Neutrophil (primary cell): ENCODE data around the gene GLIS1.

Experiments
- H3K27ac ChIP-seq: fragments of 200-600 bp; sonication (generic); 2 replicates; pipeline ENCODE4 v1.5.1; 2016; ENCODE audit warnings: mild to moderate bottlenecking, moderate library complexity
- H3K27me3 ChIP-seq: fragments of 200-600 bp; sonication (generic); 2 replicates; pipeline ENCODE4 v1.6.0; 2016; ENCODE audit warnings: mild to moderate bottlenecking
- H3K36me3 ChIP-seq: fragments of 200-600 bp; sonication (generic); 2 replicates; pipeline ENCODE4 v1.5.1; 2017
- H3K4me1 ChIP-seq, 2 experiments: fragments of 200-600 bp in 1 of 2; sonication (generic) in 1 of 2; 1 replicate in 1 of 2; 2 replicates in 1 of 2; pipeline versions ENCODE4 v1.5.1 to v1.6.1; 2013 to 2016; ENCODE audit warnings: low read depth in 1 of 2, low read length in 1 of 2, mild to moderate bottlenecking in 1 of 2, moderate library complexity in 1 of 2; ENCODE audit not compliant: control insufficient read depth in 1 of 2, insufficient read depth in 1 of 2
- H3K4me3 ChIP-seq, 2 experiments: fragments of 200-600 bp in 1 of 2; sonication (generic) in 1 of 2; 1 replicate in 1 of 2; 2 replicates in 1 of 2; pipeline ENCODE4 v1.5.1; 2013 to 2016; ENCODE audit warnings: low read depth in 1 of 2, low read length in 1 of 2, mild to moderate bottlenecking in 1 of 2, moderate library complexity in 1 of 2
- H3K9me3 ChIP-seq: fragments of 200-600 bp; sonication (generic); 2 replicates; pipeline ENCODE4 v1.5.1; 2016
- TF ChIP-seq, protein P1 (sequence below): fragments of 200-600 bp; sonication (generic); IDR thresholded peaks from 2 replicates; pipeline ENCODE4 v1.5.1; 2016; ENCODE audit warnings: antibody characterized with exemption

The GLIS1 gene

DNA sequence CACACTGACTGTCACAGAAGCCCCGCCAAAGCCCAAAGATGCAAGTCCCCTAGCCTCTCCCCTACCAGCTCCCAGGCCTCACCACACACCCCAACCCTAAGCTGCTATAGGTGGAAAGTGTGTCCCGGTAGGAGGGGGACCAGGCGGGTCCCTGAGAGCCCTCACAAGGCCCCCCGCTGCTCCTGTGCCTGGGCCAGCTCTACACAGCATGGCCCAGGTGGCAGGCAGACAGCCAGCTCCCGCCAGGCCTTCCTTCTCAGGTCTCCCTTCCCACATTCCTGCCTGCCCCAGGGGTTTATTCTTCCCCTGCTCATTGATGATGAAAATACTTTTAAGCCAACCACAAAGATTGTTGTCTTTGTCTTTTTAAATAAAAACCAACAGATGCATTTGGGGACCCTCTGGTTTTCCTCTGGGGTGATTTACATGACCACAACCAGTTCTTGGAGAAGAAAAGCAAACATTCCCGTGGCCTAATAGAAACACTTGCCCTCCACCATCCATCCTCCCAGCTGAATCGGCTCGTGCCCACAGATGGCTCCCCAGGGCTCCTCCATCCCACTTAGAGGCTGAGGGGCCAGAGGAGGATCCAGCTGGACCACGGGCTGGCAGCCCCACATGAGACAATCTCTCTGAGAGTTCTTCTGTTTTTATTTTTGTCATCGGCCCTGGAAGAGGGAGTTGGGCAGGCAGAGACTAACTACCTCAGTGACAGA, 186.7 kb downstream of the GLIS1 start:
- TF ChIP-seq, protein P1, sequence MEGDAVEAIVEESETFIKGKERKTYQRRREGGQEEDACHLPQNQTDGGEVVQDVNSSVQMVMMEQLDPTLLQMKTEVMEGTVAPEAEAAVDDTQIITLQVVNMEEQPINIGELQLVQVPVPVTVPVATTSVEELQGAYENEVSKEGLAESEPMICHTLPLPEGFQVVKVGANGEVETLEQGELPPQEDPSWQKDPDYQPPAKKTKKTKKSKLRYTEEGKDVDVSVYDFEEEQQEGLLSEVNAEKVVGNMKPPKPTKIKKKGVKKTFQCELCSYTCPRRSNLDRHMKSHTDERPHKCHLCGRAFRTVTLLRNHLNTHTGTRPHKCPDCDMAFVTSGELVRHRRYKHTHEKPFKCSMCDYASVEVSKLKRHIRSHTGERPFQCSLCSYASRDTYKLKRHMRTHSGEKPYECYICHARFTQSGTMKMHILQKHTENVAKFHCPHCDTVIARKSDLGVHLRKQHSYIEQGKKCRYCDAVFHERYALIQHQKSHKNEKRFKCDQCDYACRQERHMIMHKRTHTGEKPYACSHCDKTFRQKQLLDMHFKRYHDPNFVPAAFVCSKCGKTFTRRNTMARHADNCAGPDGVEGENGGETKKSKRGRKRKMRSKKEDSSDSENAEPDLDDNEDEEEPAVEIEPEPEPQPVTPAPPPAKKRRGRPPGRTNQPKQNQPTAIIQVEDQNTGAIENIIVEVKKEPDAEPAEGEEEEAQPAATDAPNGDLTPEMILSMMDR: no peak
- Histone ChIP-seq H3K9me3 (no peaks in the 10 kb centered on the region), H3K4me3 (no peak overlapping the region), H3K4me1 (no peaks in the 10 kb centered on the region), H3K27me3 (no peaks in the 10 kb centered on the region), H3K36me3 (no peaks in the 10 kb centered on the region), H3K27ac (no peak overlapping the region)

DNA sequence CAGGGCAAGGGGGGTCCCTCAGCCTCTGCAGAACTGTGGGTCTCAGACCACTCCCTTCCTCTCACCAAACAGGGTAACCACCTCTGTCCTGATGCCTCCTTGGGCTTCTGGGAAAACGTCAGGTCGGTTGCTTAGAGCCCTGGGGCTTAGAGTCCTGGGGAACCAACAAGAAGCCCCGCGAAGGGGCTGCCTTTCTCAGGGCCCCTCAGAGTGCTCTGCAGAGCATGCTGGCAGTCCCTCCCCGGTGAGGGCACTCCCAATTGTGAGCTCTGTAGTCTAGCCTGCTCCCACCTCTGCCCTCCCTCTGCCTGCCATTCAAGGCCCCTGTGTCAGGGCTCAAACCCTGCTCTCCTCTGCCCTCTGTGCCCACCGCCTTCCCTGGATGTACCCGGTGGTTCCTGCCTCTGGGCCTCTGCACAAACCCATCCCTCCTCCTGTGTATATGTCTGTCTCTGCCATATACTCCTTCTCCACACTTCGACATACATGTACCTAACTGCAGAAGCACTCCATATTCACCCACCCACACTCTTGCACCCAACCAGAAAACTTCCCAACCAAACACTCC, 187.5 kb downstream of the GLIS1 start:
- no peaks in the 10 kb centered on the region for H3K9me3 ChIP-seq
- H3K4me3 ChIP-seq: no peak overlapping the region
- no peaks in the 10 kb centered on the region for H3K4me1 ChIP-seq
- no peaks in the 10 kb centered on the region for H3K27me3 ChIP-seq
- H3K27ac ChIP-seq: no peak overlapping the region
- TF ChIP-seq, protein P1: no peak
- H3K36me3 ChIP-seq: no peaks in the 10 kb centered on the region

DNA sequence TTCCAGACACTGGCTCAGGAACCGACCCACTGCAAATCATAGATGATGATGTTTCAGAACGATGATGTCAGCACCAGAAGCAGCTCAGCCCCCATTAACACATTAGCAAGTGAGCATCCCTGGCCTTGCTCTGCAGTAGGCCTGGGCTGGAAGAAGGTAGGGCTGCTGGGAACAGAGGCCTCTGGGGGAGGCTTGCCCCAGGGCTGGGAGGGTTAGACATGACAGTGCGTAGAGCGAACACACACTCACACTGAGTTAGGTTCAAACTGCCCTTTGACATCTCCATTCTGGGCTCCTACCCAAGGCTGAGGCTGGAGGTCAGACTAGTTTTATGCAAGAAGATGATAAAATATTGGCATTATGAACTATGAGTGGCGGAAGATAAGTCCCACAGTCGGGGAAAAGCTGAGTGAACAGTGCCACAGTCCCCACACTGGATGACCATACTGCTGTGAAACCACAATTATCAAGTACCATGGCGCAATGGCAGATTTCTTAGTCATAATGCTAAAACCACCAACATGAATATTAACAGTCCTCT, 188.7 kb downstream of the GLIS1 start:
- H3K36me3 ChIP-seq: no peaks in the 10 kb centered on the region
- TF ChIP-seq, protein P1: no peak
- H3K4me1 ChIP-seq: no peaks in the 10 kb centered on the region
- no peaks in the 10 kb centered on the region for H3K27me3 ChIP-seq
- H3K27ac ChIP-seq: no peak overlapping the region
- H3K9me3 ChIP-seq: no peaks in the 10 kb centered on the region
- no peak overlapping the region for H3K4me3 ChIP-seq

DNA sequence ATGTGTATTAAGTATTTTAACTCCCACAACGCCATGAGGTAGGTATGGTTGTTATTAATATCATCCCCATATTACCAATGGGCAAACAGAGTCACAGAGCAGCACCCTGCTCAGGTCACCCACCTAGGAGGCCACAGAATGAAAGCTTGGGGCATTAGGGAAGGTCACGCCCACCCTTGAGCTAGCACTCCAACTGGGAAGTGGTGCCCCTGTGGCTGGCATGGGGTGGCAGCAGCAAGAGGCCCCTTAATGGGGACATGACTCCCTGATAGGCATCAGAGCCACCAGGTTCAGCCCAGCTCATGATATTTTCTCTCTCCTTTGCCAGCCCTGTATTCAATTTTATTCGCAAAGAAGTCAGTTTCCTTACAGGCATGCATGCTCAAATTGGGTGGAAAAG, 189.2 kb downstream of the GLIS1 start:
- no peaks in the 10 kb centered on the region for H3K4me1 ChIP-seq
- TF ChIP-seq, protein P1: no peak

DNA sequence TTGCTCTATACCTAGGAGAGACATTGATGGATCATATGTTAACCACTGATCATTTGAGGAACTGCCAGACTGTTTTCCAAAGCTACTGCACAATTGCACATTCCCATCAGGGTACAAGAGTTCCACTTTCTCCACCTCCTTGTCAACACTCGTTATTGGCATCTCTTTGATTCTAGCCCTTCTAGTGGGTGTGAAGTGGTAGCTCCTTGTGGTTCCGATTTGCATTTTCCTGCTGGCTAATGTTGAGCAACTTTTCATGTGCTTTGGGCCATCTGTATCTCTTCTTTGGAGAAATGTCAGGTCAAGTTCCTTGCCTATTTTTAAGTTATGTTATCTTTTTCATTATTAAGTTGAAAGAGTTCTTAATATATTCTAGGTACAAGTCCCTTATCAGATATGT, 189.7 kb downstream of the GLIS1 start:
- H3K27ac ChIP-seq: no peak overlapping the region
- TF ChIP-seq, protein P1: no peak
- no peaks in the 10 kb centered on the region for H3K27me3 ChIP-seq
- no peak overlapping the region for H3K4me3 ChIP-seq
- H3K4me1 ChIP-seq: no peaks in the 10 kb centered on the region
- no peaks in the 10 kb centered on the region for H3K36me3 ChIP-seq
- no peaks in the 10 kb centered on the region for H3K9me3 ChIP-seq

More for the DNA sequence above, 189.2 kb downstream of the GLIS1 start:
- no peaks in the 10 kb centered on the region for H3K36me3 ChIP-seq
- H3K9me3 ChIP-seq: no peaks in the 10 kb centered on the region
- H3K27me3 ChIP-seq: no peaks in the 10 kb centered on the region
- no peak overlapping the region for H3K27ac ChIP-seq
- H3K4me3 ChIP-seq: no peak overlapping the region
